ENCODE measurements around the gene BPIFB3. TPM values are rescaled to one million over a fixed set of nuclear protein-coding genes. Genes with fewer than 3 reads are reported as not detected.

BPIFB3 gene
- total RNA-seq, 2 experiments from 2014 or later, result not detected

GRCh38 chr20:33006776-33007375 lies 46.8 kb upstream of the BPIFB3 start:
- Mint-ChIP-seq H3K4me3 (no peak overlapping the region), H3K27me3 (no peaks in the 10 kb centered on the region), H3K4me1 (ENCODE audit: low read depth) (peaks cover 8% of the 10 kb centered on the region), H3K9me3 (peaks cover 3% of the 10 kb centered on the region), H3K27ac (no peak overlapping the region), H3K36me3 (ENCODE audit: low read depth) (no peaks in the 10 kb centered on the region)
- no peak for DNase-seq
- POLR2A ChIA-PET, result interaction anchor here (1.3 kb wide), 1 partner anchor 31 kb away, joined by 3 read pairs; no protein-coding TSS in a partner anchor
- no peak for TF ChIP-seq CTCF (IDR thresholded peaks at IDR 0.05)
- intact Hi-C loops (cut with micrococcal nuclease), result no loop called here
- no peak for ATAC-seq
- CTCF ChIA-PET, result interaction anchor here (1.0 to 2.7 kb wide), 4 partner anchors 33 to 217 kb away, joined by 3 to 34 read pairs (median 16); no protein-coding TSS in a partner anchor

DNA sequence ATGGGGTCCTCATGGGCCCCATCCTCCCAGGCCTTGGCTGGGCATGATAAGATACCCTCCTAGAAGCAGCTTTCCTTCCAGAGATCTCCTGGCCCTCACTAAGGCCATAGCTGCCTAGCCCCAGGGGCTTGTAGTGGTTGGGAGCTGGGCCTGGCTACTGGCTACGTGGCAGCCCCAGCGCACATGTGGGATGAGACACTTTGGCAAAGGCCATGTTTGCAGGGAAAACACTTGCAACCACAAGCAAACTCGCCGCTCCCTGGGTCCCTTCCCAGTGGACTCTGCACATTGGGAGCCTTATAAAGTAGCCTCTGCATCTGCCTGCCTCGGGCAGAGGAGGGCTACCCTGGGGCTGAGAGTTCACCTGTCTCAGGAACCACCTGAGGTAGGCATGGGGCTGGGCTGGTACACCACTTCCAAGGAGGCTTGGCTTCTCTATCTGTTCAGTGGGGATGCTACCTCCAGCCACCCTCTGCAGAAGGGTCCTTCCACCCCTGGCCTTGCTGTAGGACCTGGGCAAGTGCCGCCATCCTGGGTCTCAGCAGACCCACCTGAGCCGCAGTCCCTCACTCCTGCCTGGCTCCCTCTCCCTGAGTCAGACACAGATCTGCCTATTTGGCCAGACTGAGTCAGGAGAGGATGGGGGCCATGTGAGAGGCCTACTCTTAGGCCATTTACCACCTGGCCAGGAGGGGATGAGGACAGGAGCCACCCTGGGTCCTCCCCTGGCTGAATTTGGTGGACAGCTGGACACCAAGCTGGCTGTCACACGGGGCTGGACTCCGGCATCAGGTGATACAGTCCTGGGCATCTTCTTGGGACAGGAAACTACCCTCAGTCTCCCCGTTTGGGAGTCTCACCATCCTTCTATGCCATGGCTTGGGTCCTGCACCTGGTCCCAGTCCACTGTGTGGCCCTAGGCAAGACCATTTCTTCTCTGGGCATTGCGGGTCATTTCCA lies 46.0 kb upstream of the BPIFB3 start, which contains the start of gene BPIFB2:
TSS of gene BPIFB2 (plus strand) at position 329 of the 960 bp plus-strand sequence. CDS start 871 bp downstream, outside the sequence.
- no peak for DNase-seq
- H3K9me3 Mint-ChIP-seq, result peaks cover 3% of the 10 kb centered on the region
- H3K4me1 Mint-ChIP-seq (ENCODE audit: low read depth), result peaks cover 6% of the 10 kb centered on the region
- no peaks in the 10 kb centered on the region for H3K36me3 Mint-ChIP-seq (ENCODE audit: low read depth)
- H3K27me3 Mint-ChIP-seq, result no peaks in the 10 kb centered on the region
- intact Hi-C loops (cut with micrococcal nuclease), result no loop called here
- H3K27ac Mint-ChIP-seq, result no peak within 1 kb of the TSS
- TF ChIP-seq CTCF (IDR thresholded peaks at IDR 0.05), result no peak
- POLR2A ChIA-PET, result interaction anchor here (1.3 kb wide), 1 partner anchor 31 kb away, joined by 3 read pairs; no protein-coding TSS in a partner anchor
- no peak for ATAC-seq
- CTCF ChIA-PET, result interaction anchor here (1.1 kb wide), 1 partner anchor 218 kb away, joined by 3 read pairs; no protein-coding TSS in a partner anchor
- H3K4me3 Mint-ChIP-seq, result no peak within 1 kb of the TSS

- TF ChIP-seq CTCF (IDR thresholded peaks at IDR 0.05), result no peak
- Mint-ChIP-seq H3K4me3 (no peak overlapping the region), H3K27me3 (no peaks in the 10 kb centered on the region), H3K27ac (no peak overlapping the region), H3K4me1 (ENCODE audit: low read depth) (peaks cover 6% of the 10 kb centered on the region), H3K36me3 (ENCODE audit: low read depth) (no peaks in the 10 kb centered on the region), H3K9me3 (peaks cover 3% of the 10 kb centered on the region)
- DNase-seq, result no peak
- POLR2A ChIA-PET, result interaction anchor here (1.3 kb wide), 1 partner anchor 32 kb away, joined by 3 read pairs; no protein-coding TSS in a partner anchor
- intact Hi-C loops (cut with micrococcal nuclease), result no loop called here
- ATAC-seq, result no peak
- CTCF ChIA-PET, result interaction anchor here (1.2 kb wide), 1 partner anchor 106 kb away, joined by 3 read pairs; no protein-coding TSS in a partner anchor
These were observed 45.1 kb upstream of the BPIFB3 start for GRCh38 chr20:33008336-33009213.

GRCh38 chr20:33009214-33010132 lies 44.2 kb upstream of the BPIFB3 start:
- Mint-ChIP-seq H3K27me3 (no peaks in the 10 kb centered on the region), H3K9me3 (peaks cover 3% of the 10 kb centered on the region), H3K4me1 (ENCODE audit: low read depth) (peaks cover 6% of the 10 kb centered on the region), H3K36me3 (ENCODE audit: low read depth) (no peaks in the 10 kb centered on the region), H3K4me3 (no peak overlapping the region), H3K27ac (no peak overlapping the region)
- TF ChIP-seq CTCF (IDR thresholded peaks at IDR 0.05), result no peak
- ChIA-PET CTCF (interaction anchor here (0.8 to 1.2 kb wide), 3 partner anchors 9 to 107 kb away, joined by 3 read pairs; no protein-coding TSS in a partner anchor), POLR2A (no interaction called here)
- DNase-seq (no peak), ATAC-seq (no peak)
- intact Hi-C loops (cut with micrococcal nuclease), result no loop called here
